ENCODE results near the gene ANKRD34A. TPM values are rescaled to one million over a fixed set of nuclear protein-coding genes. Genes with fewer than 3 reads are reported as not detected.

ANKRD34A gene
- total RNA-seq, 5 donors from 2014 or later (not counting 1 experiment from before 2014, with no cell fraction given), result 0.68 to 3.5 (median 1.7) TPM

GRCh38 chr1:145960468-145961108 lies 3.8 kb downstream of the ANKRD34A start:
- 4% methylated on average over 37 of the region's 44 CpGs for WGBS (ENCODE audit: insufficient coverage)
- CTCF ChIA-PET, result interaction anchor here in 1 of 2 donors (0.6 kb wide), 1 partner anchor 37 kb away, joined by 3 read pairs; no protein-coding TSS in a partner anchor

GRCh38 chr1:145959957-145960467 lies 4.4 kb downstream of the ANKRD34A start:
- 36% methylated on average over 11 of the region's 12 CpGs for WGBS (ENCODE audit: insufficient coverage)
- POLR2A ChIA-PET, result interaction anchor here (0.7 to 2.3 kb wide), 3 partner anchors 33 to 78 kb away, joined by 3 to 10 read pairs (median 4); partner anchors contain the start of gene RBM8A (in 2 of the 2)
- H3K4me3 Mint-ChIP-seq, result peak overlapping the region; percentile 88 to 93 (median 92)
- peaks cover 0 to 1% of the 10 kb centered on the region in 2 donors for H3K36me3 ChIP-seq (ENCODE audit: control insufficient read depth in 2 of 2, extremely low read depth in 1 of 2, insufficient read depth in 1 of 2, low read length in 1 of 2)
- peak overlapping the region; percentile 88 to 95 for H3K27ac Mint-ChIP-seq
- H3K27me3 ChIP-seq (replicated peaks in 1 of 2; ENCODE audit: control insufficient read depth in 2 of 2, extremely low read depth in 1 of 2, insufficient read depth in 2 of 2, low read length in 1 of 2), result no peaks in the 10 kb centered on the region
- peaks cover 67 to 83% (median 75%) of the 10 kb centered on the region in 3 donors for H3K4me1 Mint-ChIP-seq
- H3K36me3 Mint-ChIP-seq, result peaks cover 5% of the 10 kb centered on the region
- DNase-seq (peak in 1 of 35 experiments; percentile 15), ATAC-seq (replicated peaks in 1 of 4) (no peak)
- H3K27ac ChIP-seq (ENCODE audit: low read length), result peak overlapping the region; percentile 74
- no peaks in the 10 kb centered on the region for H3K9me3 Mint-ChIP-seq
- no peaks in the 10 kb centered on the region for H3K27me3 Mint-ChIP-seq
- CTCF ChIA-PET, result interaction anchor here in 1 of 2 donors (0.6 to 3.4 kb wide), 4 partner anchors 29 to 114 kb away, joined by 3 to 34 read pairs (median 8); partner anchors contain the start of genes NUDT17, PIAS3 and RBM8A
- H3K4me1 ChIP-seq (ENCODE audit: control insufficient read depth in 1 of 2, extremely low read depth in 1 of 2, insufficient read depth in 2 of 2, low read length in 2 of 2), result peaks cover 51 to 63% of the 10 kb centered on the region in 2 experiments
- H3K9me3 ChIP-seq, result no peaks in the 10 kb centered on the region
- peak overlapping the region; percentile 78 to 90 for H3K4me3 ChIP-seq (ENCODE audit: control insufficient read depth in 1 of 2, extremely low read depth in 1 of 2, low read length in 1 of 2)

More at GRCh38 chr1:145960468-145961108, 3.8 kb downstream of the ANKRD34A start:
- Mint-ChIP-seq H3K27me3 (no peaks in the 10 kb centered on the region), H3K4me1 (peaks cover 66 to 83% (median 75%) of the 10 kb centered on the region in 3 donors), H3K27ac (peak overlapping the region; percentile 87 to 95), H3K36me3 (no peaks in the 10 kb centered on the region), H3K9me3 (no peaks in the 10 kb centered on the region), H3K4me3 (peak overlapping the region; percentile 88 to 93 (median 92))
- H3K36me3 ChIP-seq (ENCODE audit: control insufficient read depth in 2 of 2, extremely low read depth in 1 of 2, insufficient read depth in 1 of 2, low read length in 1 of 2), result no peaks in the 10 kb centered on the region
- H3K27me3 ChIP-seq (replicated peaks in 1 of 2; ENCODE audit: control insufficient read depth in 2 of 2, extremely low read depth in 1 of 2, insufficient read depth in 2 of 2, low read length in 1 of 2), result no peaks in the 10 kb centered on the region
- H3K4me3 ChIP-seq (ENCODE audit: control insufficient read depth in 1 of 2, extremely low read depth in 1 of 2, low read length in 1 of 2), result peak overlapping the region; percentile 78 to 90
- DNase-seq (peak in 20 of 35 experiments; percentile 11 to 66 (median 36)), ATAC-seq (replicated peaks in 1 of 4) (no peak)
- H3K27ac ChIP-seq (ENCODE audit: low read length), result peak overlapping the region; percentile 74
- POLR2A ChIA-PET, result interaction anchor here in 1 of 2 donors (2.0 kb wide), 1 partner anchor 33 kb away, joined by 4 read pairs; the partner anchor contains the start of gene RBM8A
- peaks cover 53 to 61% of the 10 kb centered on the region in 2 experiments for H3K4me1 ChIP-seq (ENCODE audit: control insufficient read depth in 1 of 2, extremely low read depth in 1 of 2, insufficient read depth in 2 of 2, low read length in 2 of 2)
- H3K9me3 ChIP-seq, result no peaks in the 10 kb centered on the region

DNA sequence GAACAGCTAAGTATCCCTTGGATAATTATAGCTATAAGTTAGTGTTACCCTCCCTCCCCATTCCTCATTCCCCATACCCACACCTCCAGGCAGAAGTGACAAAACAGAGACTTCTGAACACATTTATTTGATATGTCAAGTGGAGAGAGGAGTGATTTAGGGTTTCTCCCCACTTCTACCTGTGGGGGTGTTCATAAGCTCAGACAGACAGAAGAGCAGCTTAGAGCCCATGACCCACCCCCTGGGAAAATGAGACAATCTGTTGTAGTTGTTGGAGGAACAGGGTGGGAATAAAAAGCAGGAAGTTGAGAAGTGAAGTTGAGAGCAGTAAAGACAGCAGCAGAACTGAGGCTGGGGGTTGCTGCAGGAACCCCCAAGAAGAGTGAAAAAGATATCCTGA lies 5.0 kb downstream of the ANKRD34A start:
- Histone ChIP-seq H3K4me3 (ENCODE audit: control insufficient read depth in 1 of 2, extremely low read depth in 1 of 2, low read length in 1 of 2) (no peak overlapping the region), H3K27ac (ENCODE audit: low read length) (peak overlapping the region; percentile 21), H3K4me1 (ENCODE audit: control insufficient read depth in 1 of 2, extremely low read depth in 1 of 2, insufficient read depth in 2 of 2, low read length in 2 of 2) (peaks cover 56 to 63% of the 10 kb centered on the region in 2 experiments), H3K27me3 (replicated peaks in 1 of 2; ENCODE audit: control insufficient read depth in 2 of 2, extremely low read depth in 1 of 2, insufficient read depth in 2 of 2, low read length in 1 of 2) (no peaks in the 10 kb centered on the region), H3K9me3 (no peaks in the 10 kb centered on the region), H3K36me3 (ENCODE audit: control insufficient read depth in 2 of 2, extremely low read depth in 1 of 2, insufficient read depth in 1 of 2, low read length in 1 of 2) (peaks cover 0 to 3% of the 10 kb centered on the region in 2 donors)
- ChIA-PET CTCF (interaction anchor here in 1 of 2 donors (0.6 to 3.4 kb wide), 4 partner anchors 28 to 114 kb away, joined by 3 to 34 read pairs (median 8); partner anchors contain the start of genes NUDT17, PIAS3 and RBM8A), POLR2A (interaction anchor here (0.7 to 2.3 kb wide), 3 partner anchors 32 to 78 kb away, joined by 3 to 10 read pairs (median 4); partner anchors contain the start of gene RBM8A (in 2 of the 2))
- Mint-ChIP-seq H3K27ac (peak overlapping the region; percentile 88 to 95), H3K4me3 (peak overlapping the region; percentile 88 to 93 (median 92)), H3K9me3 (no peaks in the 10 kb centered on the region), H3K4me1 (peaks cover 70 to 87% (median 75%) of the 10 kb centered on the region in 3 donors), H3K27me3 (no peaks in the 10 kb centered on the region), H3K36me3 (peaks cover 9% of the 10 kb centered on the region)
- no peak for DNase-seq
- ATAC-seq (replicated peaks in 1 of 4), result no peak

GRCh38 chr1:145958734-145959133 lies 5.6 kb downstream of the ANKRD34A start:
- no peaks in the 10 kb centered on the region for H3K27me3 Mint-ChIP-seq
- no peak for ATAC-seq (replicated peaks in 1 of 4)

DNA sequence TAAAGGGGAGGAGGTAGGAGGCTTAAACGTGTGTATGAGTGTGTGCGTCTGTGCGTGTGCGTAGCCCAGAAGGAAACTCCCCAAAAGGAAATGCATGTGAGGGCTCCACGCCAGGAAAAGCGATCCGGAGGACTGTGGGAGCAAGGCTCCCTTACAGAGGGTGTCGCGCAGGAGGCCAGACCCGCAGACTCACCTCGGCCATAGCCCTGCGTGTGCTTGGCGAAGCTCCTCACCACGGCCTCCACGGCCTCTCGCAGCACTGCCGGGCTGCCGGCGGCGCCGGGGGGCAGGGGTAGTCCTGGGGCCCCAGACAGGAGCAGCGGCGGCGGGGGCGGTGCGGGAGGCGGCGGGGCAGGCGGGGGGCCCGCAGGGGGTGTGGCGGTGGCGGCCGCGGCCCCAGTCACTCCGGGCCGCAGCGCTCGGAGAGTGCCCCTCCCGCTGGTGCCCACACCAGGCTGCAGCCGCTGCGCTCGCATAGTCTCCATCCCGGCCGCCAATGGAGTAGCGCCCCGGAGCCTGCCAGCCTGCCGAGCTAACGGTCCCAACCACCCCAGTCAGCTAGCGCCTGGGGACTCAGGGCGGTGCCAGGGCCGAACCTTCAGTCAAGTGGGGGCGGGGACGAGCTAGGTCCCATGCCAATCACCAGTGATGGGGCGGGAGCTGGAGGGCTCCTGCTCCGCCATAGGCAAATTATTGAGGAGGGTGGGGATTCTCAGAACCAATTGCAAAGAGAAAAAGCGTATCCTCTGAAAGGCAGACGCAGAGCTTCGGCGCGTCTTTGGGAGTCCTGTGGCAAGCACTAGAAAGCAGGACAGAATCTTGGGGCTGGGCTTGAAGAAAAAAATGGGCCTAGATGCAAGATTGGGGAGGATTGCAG lies 6.7 kb downstream of the ANKRD34A start, which contains the start of gene LIX1L:
Gene LIX1L (minus strand): TSS at position 575 of the 877 bp plus-strand sequence. CDS start 90 bp downstream, at position 485.
- Histone ChIP-seq H3K36me3 (ENCODE audit: control insufficient read depth in 2 of 2, extremely low read depth in 1 of 2, insufficient read depth in 1 of 2, low read length in 1 of 2) (peaks cover 0 to 7% of the 10 kb centered on the region in 2 donors), H3K27me3 (replicated peaks in 1 of 2; ENCODE audit: control insufficient read depth in 2 of 2, extremely low read depth in 1 of 2, insufficient read depth in 2 of 2, low read length in 1 of 2) (no peaks in the 10 kb centered on the region), H3K27ac (ENCODE audit: low read length) (peak within 1 kb of the TSS; percentile 84), H3K4me1 (ENCODE audit: control insufficient read depth in 1 of 2, extremely low read depth in 1 of 2, insufficient read depth in 2 of 2, low read length in 2 of 2) (peaks cover 43 to 57% of the 10 kb centered on the region in 2 experiments), H3K9me3 (no peaks in the 10 kb centered on the region), H3K4me3 (ENCODE audit: control insufficient read depth in 1 of 2, extremely low read depth in 1 of 2, low read length in 1 of 2) (peak within 1 kb of the TSS; percentile 80 to 84)
- Mint-ChIP-seq H3K36me3 (peaks cover 10% of the 10 kb centered on the region), H3K27ac (peak within 1 kb of the TSS; percentile 89 to 95), H3K4me3 (peak within 1 kb of the TSS; percentile 89 to 92 (median 90)), H3K27me3 (no peaks in the 10 kb centered on the region), H3K9me3 (no peaks in the 10 kb centered on the region), H3K4me1 (peaks cover 66 to 82% (median 71%) of the 10 kb centered on the region in 3 donors)
- ChIA-PET POLR2A (interaction anchor here (0.6 to 2.4 kb wide), 15 partner anchors 11 to 98 kb away, joined by 3 to 26 read pairs (median 4); partner anchors contain the start of genes RBM8A (in 2 of the 2), TXNIP (in 2 of the 2) and PEX11B (in 1 of the 2)), CTCF (interaction anchor here in 1 of 2 donors (0.5 to 3.4 kb wide), 17 partner anchors 9 to 112 kb away, joined by 3 to 34 read pairs (median 4); partner anchors contain the start of genes ANKRD35, NUDT17, PEX11B and PIAS3)
- ATAC-seq (replicated peaks in 1 of 4), result peak; percentile 88 to 90 (median 89)
- peak; percentile 86 to 97 (median 94) for DNase-seq
- under 1% methylated on average over 56 of the region's 60 CpGs for WGBS (ENCODE audit: insufficient coverage)

More at GRCh38 chr1:145958734-145959133, 5.6 kb downstream of the ANKRD34A start:
- H3K27ac ChIP-seq (ENCODE audit: low read length), result peak overlapping the region; percentile 21
- H3K9me3 Mint-ChIP-seq, result no peaks in the 10 kb centered on the region
- peaks cover 0 to 3% of the 10 kb centered on the region in 2 donors for H3K36me3 ChIP-seq (ENCODE audit: control insufficient read depth in 2 of 2, extremely low read depth in 1 of 2, insufficient read depth in 1 of 2, low read length in 1 of 2)
- H3K4me3 Mint-ChIP-seq, result peak overlapping the region in 2 of 3 donors; percentile 17 to 88
- ChIA-PET POLR2A (interaction anchor here (0.8 to 2.4 kb wide), 6 partner anchors 21 to 99 kb away, joined by 3 to 26 read pairs (median 8); partner anchors contain the start of gene RBM8A (in 2 of the 2)), CTCF (interaction anchor here in 1 of 2 donors (2.0 to 3.4 kb wide), 5 partner anchors 19 to 113 kb away, joined by 6 to 34 read pairs (median 11); partner anchors contain the start of genes NUDT17 and RBM8A)
- H3K36me3 Mint-ChIP-seq, result peaks cover 10% of the 10 kb centered on the region
- peaks cover 53 to 62% of the 10 kb centered on the region in 2 experiments for H3K4me1 ChIP-seq (ENCODE audit: control insufficient read depth in 1 of 2, extremely low read depth in 1 of 2, insufficient read depth in 2 of 2, low read length in 2 of 2)
- peak overlapping the region; percentile 88 to 95 for H3K27ac Mint-ChIP-seq
- no peak overlapping the region for H3K4me3 ChIP-seq (ENCODE audit: control insufficient read depth in 1 of 2, extremely low read depth in 1 of 2, low read length in 1 of 2)
- H3K27me3 ChIP-seq (replicated peaks in 1 of 2; ENCODE audit: control insufficient read depth in 2 of 2, extremely low read depth in 1 of 2, insufficient read depth in 2 of 2, low read length in 1 of 2), result no peaks in the 10 kb centered on the region
- no peak for DNase-seq
- no peaks in the 10 kb centered on the region for H3K9me3 ChIP-seq
- peaks cover 70 to 87% (median 75%) of the 10 kb centered on the region in 3 donors for H3K4me1 Mint-ChIP-seq

All from T-cell (primary cell).